NCI-H1092 treated with DMSO at 0.1 percent for 48 hours (cell line): ENCODE data around the gene SSH2.
"Not testable (repeated sequence)": the region's sequence is repeated elsewhere in the genome, so short reads cannot be mapped to it uniquely, and the experiment has no call there.

ENCODE experiments used
- DNase-seq: peaks from one replicate; lab custom pipeline; 2025; lab: John Stamatoyannopoulos, UW

SSH2 gene

DNA sequence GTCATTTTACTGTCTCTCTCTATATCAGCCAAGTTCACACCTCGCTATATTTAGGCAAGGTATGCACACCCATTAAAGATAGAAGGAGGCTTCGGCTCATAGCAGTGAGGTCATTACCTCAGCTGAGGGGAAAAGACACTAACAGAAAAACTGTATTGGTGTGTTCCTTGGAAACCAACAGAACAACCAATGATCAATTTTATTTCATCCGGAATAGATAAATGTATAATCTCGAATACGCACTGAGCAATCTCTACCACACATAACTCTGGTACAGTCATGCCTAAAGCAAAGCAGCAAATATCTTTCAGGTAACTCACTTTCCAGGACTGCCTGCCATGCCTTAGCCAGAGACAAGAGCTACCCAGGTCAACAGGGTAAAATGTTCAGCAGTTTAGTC, 197.4 kb downstream of the SSH2 start:
- no peak for DNase-seq

DNA sequence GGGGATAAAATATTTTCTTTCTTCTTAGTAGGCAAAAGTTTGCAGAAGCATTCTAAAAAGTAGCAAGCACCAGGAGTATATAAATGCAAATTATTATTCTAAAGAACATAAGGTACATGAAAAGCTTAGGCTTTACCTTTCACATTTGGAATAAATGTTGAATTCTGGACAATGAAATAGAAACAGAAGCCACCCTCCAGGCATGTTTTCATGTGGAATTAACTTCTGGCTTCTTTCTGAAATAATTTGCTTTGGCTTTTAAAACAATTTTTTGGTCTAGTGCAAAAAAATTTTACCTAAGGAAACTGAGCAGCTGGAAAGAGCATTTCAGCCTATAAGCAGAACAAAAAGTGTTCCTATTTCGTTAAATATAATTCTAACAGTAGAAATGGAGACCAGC, 197.8 kb downstream of the SSH2 start:
- no peak for DNase-seq

DNA sequence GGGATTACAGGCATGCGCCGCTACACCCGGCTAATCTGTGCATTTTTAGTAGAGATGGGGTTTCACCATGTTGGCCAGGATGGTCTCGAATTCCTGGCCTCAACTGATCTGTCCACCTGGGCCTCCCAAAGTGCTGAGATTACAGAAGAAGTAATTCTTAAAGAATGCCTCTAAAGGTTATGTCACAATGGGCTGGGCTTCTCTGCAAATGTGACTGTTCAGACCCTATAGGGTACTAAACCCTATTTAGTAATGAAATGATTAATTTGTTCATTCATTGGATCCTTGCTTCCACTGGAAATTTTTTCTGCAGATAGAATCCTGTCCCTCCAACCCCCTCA, 198.5 kb downstream of the SSH2 start:
- no peak for DNase-seq

DNA sequence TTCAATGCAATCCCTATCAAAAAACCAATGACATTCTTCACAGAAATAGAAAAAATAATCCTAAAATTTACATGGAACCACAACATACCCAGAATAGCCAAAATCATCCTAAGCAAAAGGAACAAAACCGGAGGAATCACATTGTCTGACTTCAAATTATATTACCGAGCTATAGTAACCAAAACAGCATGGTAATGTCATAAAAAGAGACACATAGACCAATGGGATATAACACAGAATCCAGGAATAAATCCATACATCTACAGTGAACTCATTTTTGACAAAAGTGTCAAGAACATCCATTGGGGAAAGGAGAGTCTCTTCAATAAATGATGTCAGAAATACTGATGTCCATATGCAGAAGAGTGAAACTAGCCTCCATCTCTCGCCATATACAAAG, 201.5 kb downstream of the SSH2 start:
- no peak for DNase-seq

DNA sequence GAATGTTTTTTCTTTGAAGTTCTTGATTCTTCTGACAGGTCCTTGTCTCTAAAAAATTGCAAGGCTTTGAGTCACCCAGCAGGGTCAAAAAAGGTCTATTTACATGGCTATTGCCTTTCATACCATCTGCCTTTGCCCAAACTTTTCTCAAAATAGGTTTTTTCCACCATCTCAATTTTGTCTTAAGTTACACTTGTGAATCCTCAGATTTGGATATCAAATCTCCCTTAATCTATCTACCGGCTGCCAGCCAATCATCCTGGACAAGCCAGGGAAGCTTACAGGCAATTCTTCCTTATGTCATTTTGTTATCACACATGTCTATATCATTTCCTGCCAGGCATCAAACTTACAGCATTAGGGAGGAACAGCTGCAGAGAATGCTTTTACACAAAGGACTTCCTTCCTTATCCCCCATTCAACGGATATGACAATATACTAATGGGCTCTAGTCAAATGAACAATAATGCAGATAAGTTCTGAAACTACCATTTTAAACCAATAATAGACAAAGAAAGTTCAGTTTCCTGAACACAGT, 203.2 kb downstream of the SSH2 start:
- DNase-seq = no peak

DNA sequence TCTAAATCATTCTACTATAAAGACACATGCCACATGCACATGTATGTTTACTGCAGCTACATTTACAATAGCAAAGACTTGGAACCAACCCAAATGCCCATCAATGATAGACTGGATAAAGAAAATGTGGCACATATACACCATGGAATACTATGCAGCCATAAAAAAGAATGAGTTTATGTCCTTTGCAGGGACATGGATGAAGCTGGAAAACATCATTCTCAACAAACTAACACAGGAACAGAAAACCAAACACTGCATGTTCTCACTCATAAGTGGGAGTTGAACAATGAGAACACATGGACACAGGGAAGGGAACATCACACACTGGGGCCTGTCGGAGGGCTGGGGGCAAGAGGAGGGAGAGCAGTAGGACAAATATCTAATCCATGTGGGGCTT, 204.6 kb downstream of the SSH2 start:
- DNase-seq = not testable (repeated sequence)

DNA sequence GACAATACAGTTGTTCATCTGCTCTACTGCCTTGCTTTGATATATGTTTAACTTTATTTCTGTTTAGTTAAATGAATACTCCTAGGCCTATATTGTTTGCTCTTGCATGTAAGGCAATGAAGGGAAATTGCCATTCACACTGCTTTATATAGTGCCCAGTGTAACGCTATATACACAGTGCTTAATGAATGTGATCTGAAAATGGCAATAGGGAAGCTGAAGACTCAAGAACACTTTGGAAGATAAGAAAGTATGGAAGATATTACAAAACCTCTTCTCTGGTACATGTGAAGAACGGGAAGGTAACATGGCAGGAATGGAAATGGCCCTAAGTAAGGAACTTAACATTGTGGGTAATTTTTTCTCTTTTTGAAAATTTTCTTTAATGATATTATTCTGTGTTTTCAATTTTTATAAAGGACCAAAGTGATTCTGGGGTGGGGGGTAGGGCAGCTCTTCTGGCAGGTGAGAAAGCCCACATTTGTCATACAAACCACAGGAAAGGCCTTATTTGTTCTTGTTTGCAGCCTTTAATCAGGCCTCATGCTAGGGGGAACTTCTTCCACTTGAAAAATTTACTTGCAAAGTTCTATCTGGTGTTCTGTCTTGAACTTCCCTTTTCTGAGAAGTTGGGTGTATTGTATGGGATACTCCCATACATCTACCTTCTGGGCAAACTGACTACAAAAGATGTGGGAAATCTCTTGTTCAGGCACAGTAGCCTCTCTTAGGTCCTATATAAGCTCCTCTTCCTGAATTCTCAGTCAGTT, 206.6 kb downstream of the SSH2 start:
- DNase-seq = no peak

DNA sequence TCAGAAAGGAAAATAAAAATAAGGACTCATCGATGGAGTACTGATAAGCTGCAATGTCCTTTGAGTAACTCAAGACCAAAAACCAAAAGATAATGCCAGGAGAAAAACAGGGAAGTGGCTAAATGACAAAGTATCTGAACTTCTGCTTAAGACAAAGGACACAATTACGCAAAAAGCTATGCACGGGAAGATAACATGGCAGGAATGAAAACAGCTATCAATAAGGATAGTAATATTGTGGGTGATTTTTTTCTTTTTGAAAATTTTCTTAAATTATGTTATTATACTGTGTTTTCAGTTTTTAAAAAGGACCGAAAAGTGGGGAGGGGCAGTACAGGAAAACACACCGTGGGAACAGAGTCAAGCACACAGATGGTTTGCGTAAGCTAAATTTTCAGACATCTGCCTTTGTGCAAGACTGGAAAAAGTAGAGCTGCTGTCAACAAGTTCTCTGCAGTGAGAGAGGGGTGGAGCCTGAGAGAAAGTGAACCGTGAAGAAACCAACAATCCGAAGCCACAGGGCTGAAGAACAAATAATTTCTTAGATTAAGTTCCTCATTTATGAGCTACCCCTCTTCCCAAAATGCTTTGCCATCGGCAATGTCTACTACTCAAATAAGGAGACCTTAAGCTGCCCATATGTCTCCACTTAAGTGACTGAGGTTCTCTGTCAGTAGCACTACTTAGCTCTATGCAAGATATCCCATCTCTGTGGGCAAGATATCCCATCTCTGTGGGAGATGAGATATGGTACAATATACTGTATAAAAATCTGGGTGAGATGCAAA, 207.4 kb downstream of the SSH2 start:
- no peak for DNase-seq

DNA sequence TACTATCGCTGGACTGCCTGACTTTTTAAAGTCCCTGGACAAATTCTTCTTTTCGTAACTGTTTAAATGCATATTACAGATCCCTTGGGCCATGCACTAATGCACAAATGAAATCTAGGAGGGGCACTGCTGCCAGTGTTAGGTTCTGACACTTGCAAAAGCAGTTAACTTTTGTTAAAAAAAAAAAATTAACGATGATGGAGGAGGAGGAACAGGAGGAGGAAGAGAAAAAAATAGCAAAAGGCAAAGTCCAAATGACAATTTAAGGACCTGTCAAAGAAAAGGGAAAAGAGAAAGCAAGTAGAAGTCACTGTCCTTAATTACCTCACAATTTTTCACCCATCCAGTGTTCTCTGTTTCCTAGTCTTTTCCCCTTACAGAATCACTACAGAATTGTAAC, 209.5 kb downstream of the SSH2 start:
- DNase-seq = no peak

DNA sequence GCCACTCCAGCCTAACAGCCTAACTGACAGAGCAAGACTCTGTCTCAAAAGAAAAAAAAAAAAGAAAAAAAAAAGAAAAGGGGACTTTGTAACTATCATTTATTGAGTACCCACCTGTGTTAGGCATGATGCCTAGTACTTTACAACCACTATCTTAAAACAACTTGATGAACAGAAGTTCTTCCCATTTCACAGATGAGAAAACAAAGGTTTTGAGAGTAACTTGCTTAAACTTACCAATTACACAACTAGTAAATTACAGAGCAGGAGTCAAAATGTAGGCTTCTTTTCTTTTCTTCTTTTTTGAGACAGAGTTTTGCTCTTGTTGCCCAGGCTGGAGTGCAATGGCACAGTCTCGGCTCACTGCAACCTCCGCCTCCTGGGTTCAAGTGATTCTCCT, 210.6 kb downstream of the SSH2 start:
- no peak for DNase-seq

DNA sequence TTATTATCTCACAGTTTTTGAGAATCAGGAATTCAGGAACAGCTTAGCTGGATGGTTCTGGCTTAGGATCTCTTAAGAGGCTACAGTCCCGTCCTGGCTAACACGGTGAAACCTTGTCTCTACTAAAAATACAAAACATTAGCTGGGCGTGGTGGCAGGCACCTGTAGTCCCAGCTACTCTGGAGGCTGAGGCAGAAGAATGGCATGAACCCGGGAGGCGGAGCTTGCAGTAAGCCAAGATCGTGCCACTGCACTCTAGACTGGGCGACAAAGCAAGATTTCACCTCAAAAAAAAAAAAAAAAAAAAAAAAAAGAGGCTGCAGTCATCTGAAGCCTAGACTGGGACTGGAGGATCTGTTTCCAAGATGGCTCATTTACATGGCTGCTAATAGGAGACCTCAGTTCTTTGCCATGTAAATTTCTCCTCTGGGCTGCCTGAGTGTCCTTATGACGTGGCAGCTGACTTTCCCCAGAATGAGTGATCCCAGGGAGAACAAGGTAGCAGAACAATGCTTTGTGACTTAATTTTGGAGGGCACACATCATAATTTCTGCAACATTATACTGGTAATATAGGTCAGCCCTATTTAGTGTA, 211.5 kb downstream of the SSH2 start:
- no peak for DNase-seq

DNA sequence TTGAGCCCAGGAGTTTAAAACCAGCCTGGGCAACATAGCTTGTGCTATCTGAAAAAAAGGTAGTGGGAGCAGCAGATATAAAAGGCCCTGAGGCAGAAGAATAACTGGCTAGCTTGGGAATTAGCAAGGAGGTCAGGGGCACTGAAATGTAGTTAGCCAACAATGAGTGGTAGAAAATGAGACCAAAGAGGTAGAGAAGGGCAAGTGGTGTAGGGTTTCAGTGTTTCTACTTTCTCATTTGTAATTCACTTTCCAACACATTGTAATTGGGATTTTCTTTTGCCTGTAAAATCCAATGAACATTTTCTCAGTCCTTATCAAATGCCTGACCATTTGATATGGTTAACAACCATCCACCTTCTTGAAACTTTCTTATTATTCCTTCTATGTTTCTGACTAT, 212.2 kb downstream of the SSH2 start:
- no peak for DNase-seq

DNA sequence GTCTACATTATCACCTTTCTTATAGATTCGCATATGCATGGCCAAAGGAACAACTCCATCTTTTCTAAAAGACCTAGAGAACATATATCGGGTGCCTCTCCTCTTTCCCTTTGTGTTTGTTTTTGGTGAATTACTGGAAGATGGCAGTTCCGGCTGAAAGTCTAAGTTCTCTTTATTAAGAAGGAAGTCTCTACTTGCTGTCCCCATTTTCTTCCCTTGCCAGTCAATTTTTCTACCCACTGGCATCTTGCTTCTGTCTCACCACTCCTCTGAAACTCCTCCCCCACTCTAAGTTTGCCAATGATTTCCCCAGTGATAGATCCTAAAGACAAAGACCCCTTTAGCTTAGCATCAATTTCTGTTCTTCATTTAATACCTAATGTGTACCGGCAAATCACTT, 213.5 kb downstream of the SSH2 start:
- no peak for DNase-seq

DNA sequence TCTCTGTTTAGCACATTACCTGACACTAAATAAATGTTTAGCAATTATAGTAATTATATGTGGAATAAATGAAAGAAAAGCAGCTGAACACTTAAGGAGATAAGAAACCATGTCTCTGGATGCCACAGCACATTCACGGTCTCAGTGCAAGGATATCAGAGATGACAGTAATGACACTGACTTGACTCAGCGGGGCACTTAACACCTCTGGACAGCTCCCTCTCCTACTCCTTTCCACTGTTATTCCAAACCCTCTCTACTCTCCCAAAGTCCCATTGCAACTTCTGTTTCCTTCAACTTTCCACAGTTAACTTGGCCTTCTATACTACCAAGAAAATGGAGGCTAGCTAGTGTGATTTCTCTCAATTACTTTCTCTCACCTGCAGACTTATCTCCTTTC, 214.3 kb downstream of the SSH2 start:
- no peak for DNase-seq

DNA sequence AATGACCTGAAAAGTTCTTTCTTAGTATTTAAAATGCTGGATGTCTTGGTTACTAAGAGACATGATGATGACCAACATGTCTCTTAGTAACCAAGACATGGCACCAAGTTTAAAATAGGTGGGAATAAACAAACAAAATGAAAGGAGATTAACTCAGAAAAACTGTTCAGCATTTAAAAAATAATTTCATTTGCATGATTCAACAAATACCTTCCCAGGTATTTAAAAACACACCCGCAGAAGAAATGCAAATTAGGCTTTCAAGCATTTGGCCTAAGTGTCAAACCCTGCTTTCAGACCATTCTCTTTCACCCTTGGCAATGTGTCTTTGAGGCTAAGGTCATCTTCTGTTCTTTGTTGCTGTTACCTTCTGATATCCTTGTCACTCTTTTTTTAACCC, 215.9 kb downstream of the SSH2 start:
- no peak for DNase-seq

DNA sequence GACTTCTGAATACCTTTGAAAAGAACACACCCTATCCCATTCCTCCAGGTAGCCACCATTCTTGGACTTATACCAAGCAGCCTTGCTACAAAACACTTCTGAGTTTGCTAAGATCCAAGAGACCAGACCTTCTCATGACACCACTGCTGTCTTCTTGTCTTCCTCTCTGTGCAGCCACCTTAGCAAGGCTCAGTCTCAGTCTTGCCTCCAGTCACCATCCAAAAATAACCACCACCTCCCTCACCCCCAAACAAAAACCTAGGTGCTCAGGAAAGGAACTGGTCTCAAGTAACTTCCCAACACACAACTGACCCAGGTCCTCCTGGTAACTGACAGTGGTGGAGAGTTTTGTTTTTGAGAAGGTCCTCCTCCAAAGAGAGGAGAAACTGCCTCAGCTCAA, 216.4 kb downstream of the SSH2 start:
- DNase-seq = no peak

DNA sequence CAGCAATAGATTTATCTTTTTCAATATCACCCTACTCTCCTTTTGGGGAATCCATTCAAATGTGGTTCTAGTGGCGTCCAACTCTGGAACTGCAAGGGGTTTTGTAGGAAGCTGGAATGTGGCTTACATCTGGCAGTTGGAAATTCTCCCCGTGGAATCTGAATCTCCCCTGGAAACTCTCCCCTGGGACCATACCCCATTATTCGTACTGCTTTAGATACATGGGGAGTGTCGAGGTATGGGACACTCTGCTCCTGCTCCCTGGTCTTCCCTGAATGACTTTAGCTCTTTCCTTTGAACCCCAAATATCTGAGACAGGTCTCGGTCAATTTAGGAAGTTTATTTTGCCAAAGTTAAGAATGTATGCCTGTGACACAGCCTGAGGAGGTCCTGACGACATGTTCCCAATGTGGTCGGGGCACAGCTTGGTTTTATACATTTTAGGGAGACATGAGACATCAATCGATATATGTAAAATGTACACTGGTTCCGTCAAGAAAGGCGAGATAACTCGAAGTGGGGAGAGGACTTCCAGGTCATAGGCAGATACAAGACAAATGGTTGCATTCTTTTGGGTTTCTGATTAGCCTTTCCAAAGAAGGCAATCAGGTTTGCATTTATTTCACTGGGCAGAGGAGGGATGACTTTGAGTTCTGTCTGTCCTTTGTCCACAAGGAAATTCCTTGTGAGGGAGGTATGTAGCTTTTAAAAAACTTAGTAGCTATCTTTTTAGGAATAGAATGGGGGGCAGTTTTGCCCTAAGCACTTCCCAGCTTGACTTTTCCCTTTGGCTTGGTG, 218.2 kb downstream of the SSH2 start:
- no peak for DNase-seq

DNA sequence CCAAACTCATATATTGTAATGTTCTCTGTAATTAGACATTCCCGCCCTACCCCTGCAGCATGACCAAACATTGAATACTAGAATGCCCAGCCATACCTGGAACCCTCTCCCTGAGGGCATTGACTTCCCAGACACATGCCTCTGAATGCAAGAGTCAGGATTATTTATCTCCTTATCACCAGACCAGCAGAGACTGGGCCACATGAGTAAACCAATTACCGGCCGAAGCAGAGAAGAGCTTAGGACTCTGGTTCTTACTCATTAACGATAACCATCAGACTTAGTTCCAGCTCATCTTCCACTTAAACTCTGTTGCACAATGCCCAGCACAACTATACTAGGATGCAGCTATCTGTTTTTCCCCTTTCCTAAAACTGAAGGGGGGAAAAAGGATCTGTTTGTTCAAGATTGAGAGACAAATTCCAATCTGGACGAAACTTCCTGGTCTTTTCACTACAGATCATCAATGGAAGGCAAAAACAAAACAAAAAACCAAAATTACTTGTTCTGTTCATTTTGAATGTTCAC, 219.1 kb downstream of the SSH2 start:
- DNase-seq = no peak

DNA sequence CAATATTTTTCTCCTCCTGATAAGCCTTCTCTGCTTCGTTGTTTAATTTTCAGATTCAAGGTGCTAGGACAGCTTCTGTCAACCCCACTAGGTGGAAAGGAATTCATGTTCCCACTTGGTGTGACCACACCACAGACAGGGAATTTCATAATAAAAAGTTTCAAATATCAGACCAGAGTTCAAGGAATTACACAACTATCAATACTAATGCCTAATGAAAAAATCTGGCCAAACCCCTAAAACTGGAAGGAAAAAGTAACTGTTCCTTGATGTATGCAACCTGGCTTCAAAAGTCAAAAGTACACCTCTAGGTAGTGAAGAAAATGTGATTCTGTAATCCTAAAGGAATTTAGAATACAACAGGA, 219.5 kb downstream of the SSH2 start:
- no peak for DNase-seq

DNA sequence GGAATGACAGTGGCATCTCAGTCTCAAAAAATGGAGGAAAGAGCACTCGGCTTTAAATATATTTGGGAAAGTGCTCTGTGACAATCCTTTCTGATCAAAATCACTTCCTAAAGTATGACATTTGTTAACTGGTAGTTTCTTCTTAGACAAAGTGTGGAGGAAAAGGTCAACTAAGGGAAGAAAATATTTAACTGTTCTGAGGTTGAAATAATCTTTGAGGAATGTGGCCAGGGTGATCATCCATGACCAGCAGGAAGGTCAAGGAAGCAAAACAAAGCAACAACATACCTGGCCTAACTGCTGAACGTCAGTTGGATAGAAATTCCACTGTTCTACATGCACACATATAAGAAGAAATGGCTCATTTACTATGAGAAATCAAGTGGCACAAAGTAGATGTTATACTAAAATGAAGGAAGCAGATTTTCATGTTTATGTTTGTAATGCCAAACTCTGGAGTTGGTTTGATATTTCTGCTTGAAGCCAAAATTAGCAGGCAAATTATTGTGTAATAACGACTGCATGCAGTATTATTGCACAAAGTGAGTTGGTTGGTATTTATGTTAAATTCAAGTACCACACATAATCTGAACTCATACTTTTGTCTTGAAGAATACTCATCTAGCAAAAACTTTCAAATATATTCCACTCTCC, 220.0 kb downstream of the SSH2 start:
- no peak for DNase-seq

DNA sequence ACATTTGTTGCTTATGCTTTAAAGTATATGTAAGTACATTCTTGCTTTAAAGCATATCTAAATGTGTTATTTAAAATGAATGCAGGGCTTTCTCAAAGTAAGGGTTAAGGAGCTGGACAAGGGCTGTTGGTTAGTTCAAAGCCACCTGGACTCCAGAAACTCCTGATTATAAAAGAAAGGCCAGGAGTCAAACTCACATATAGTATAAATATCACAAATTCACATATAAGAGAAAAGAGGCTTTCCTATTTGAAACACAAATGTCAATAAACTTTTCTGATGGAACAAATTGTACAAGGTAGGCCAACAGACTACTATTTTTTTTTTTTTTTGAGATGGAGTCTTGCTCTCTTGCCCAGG, 222.8 kb downstream of the SSH2 start:
- DNase-seq = no peak

DNA sequence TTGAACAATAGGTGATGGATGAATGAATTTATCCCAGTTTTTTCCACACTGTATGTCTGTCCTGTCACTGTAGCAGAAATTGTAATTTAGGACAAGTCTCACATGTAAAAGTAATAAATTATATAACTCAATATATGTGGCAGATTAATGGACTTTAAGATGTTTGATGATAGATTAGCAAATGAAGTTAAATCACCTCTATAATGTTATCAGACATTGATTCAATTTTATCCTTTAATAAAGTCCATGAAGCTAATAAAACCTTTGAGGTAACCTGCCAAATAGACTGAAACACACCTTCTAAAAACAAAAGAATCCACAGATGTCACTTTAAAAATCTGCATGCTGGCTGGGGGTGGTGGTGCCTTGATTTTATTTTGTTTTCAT, 224.0 kb downstream of the SSH2 start:
- DNase-seq = no peak
